ENCODE measurements around the gene SAMD3. TPM values are rescaled to one million over a fixed set of nuclear protein-coding genes. Genes with fewer than 3 reads are reported as not detected.
"Not testable (repeated sequence)": the region's sequence is repeated elsewhere in the genome, so short reads cannot be mapped to it uniquely, and the experiment has no call there.

SAMD3 gene
- total and polyA plus RNA-seq, 2 of the 4 experiments (the other 2 are of a cell fraction): 3.0 to 3.9 TPM

- dilution Hi-C loops (cut with HindIII; ENCODE audit: low sequenced_read_pairs, unreplicated experiment); H3K56ac ChIP-seq (ENCODE audit: extremely low read depth, insufficient read depth, low read length): not testable (repeated sequence)
Observed at GRCh38 chr6:130261558-130261957, 38.8 kb upstream of the SAMD3 start.

GRCh38 chr6:130260614-130261241, 38.0 kb upstream of the SAMD3 start:
- H3K56ac ChIP-seq (ENCODE audit: extremely low read depth, insufficient read depth, low read length); H4K91ac ChIP-seq (ENCODE audit: insufficient read depth, low read depth, low read length); H3K27ac ChIP-seq (ENCODE audit: insufficient read depth, low read length); DNase-seq; H4K8ac ChIP-seq (ENCODE audit: low read depth in 2 of 2, low read length in 2 of 2); H4K20me1 ChIP-seq (ENCODE audit: insufficient read depth, low read length); BruUV-seq (replicated peaks); H3K4me2 ChIP-seq (ENCODE audit: low read depth, low read length); H4K5ac ChIP-seq (ENCODE audit: low read depth, low read length); H3K4ac ChIP-seq (ENCODE audit: low read depth, low read length); H3K18ac ChIP-seq (ENCODE audit: low read depth, low read length); H3K14ac ChIP-seq (replicated peaks; ENCODE audit: low read depth, low read length); H2BK15ac ChIP-seq (ENCODE audit: low read depth, low read length); H3K9me3 ChIP-seq (ENCODE audit: control insufficient read depth, insufficient read depth, low read length); H3K4me1 ChIP-seq (ENCODE audit: control insufficient read depth, insufficient read depth, low read length); in situ Hi-C loops (cut with MboI; ENCODE audit: low sequenced_read_pairs); H3K23ac ChIP-seq (ENCODE audit: low read depth, low read length); H3K9ac ChIP-seq (ENCODE audit: low read depth, low read length); ATAC-seq (ENCODE audit: low read depth); H3K4me3 ChIP-seq (ENCODE audit: insufficient read depth, low read depth, low read length); H2BK20ac ChIP-seq (ENCODE audit: low read depth, low read length); H3K27me3 ChIP-seq (ENCODE audit: control insufficient read depth, insufficient read depth, low read length); intact Hi-C loops (cut with micrococcal nuclease); H2AFZ ChIP-seq (replicated peaks; ENCODE audit: low read length, poor library complexity); H2AK9ac ChIP-seq (replicated peaks; ENCODE audit: low read depth, low read length, poor library complexity); H3K9me1 ChIP-seq (ENCODE audit: insufficient read depth, low read length); H2BK120ac ChIP-seq (ENCODE audit: low read depth, low read length); POLR2A ChIA-PET (ENCODE audit: unreplicated experiment); H3K79me1 ChIP-seq (ENCODE audit: low read depth in 1 of 2, low read length in 2 of 2); H2AK5ac ChIP-seq (ENCODE audit: low read depth, low read length); H3K36me3 ChIP-seq (ENCODE audit: control insufficient read depth, insufficient read depth, low read length); H2BK5ac ChIP-seq (ENCODE audit: low read depth, low read length, poor library complexity, severe bottlenecking); dilution Hi-C loops (cut with HindIII; ENCODE audit: low sequenced_read_pairs, unreplicated experiment); CTCF ChIA-PET: not testable (repeated sequence)
- 74% methylated on average over 4 of the region's 15 CpGs; no CpG with 5 or more reads in 1 of the 2 experiments for WGBS, 2 experiments (ENCODE audit: extremely low coverage in 2 of 2, insufficient read length in 1 of 2)

More at GRCh38 chr6:130261558-130261957, 38.8 kb upstream of the SAMD3 start:
- DNase-seq; H3K27me3 ChIP-seq (ENCODE audit: control insufficient read depth, insufficient read depth, low read length); CTCF ChIA-PET; H3K79me1 ChIP-seq (ENCODE audit: low read depth in 1 of 2, low read length in 2 of 2); H3K4me1 ChIP-seq (ENCODE audit: control insufficient read depth, insufficient read depth, low read length); H3K4me3 ChIP-seq (ENCODE audit: insufficient read depth, low read depth, low read length); ATAC-seq (ENCODE audit: low read depth); H3K9ac ChIP-seq (ENCODE audit: low read depth, low read length); H3K4me2 ChIP-seq (ENCODE audit: low read depth, low read length); H4K5ac ChIP-seq (ENCODE audit: low read depth, low read length); H3K18ac ChIP-seq (ENCODE audit: low read depth, low read length); H3K14ac ChIP-seq (replicated peaks; ENCODE audit: low read depth, low read length); H3K4ac ChIP-seq (ENCODE audit: low read depth, low read length); H2AK9ac ChIP-seq (replicated peaks; ENCODE audit: low read depth, low read length, poor library complexity); POLR2A ChIA-PET (ENCODE audit: unreplicated experiment); H4K91ac ChIP-seq (ENCODE audit: insufficient read depth, low read depth, low read length); BruUV-seq (replicated peaks); H4K20me1 ChIP-seq (ENCODE audit: insufficient read depth, low read length); H3K27ac ChIP-seq (ENCODE audit: insufficient read depth, low read length); H2BK5ac ChIP-seq (ENCODE audit: low read depth, low read length, poor library complexity, severe bottlenecking); H3K36me3 ChIP-seq (ENCODE audit: control insufficient read depth, insufficient read depth, low read length); in situ Hi-C loops (cut with MboI; ENCODE audit: low sequenced_read_pairs); intact Hi-C loops (cut with micrococcal nuclease); H2BK15ac ChIP-seq (ENCODE audit: low read depth, low read length); H2BK120ac ChIP-seq (ENCODE audit: low read depth, low read length); H2BK20ac ChIP-seq (ENCODE audit: low read depth, low read length); H2AK5ac ChIP-seq (ENCODE audit: low read depth, low read length); H2AFZ ChIP-seq (replicated peaks; ENCODE audit: low read length, poor library complexity); H3K9me3 ChIP-seq (ENCODE audit: control insufficient read depth, insufficient read depth, low read length); H4K8ac ChIP-seq (ENCODE audit: low read depth in 2 of 2, low read length in 2 of 2); H3K9me1 ChIP-seq (ENCODE audit: insufficient read depth, low read length); H3K23ac ChIP-seq (ENCODE audit: low read depth, low read length): not testable (repeated sequence)
- no CpG with 5 or more reads among the region's 3 CpGs for WGBS, 2 experiments (ENCODE audit: extremely low coverage in 2 of 2, insufficient read length in 1 of 2)
